HG03342 (cell line): ENCODE data around the gene RHOXF2.

Experiments used
- ATAC-seq: cut with Tn5 transposase; IDR thresholded peaks from one replicate; pipeline ENCODE4 v1.9.1; 2021; ENCODE audit warnings: mild to moderate bottlenecking, moderate library complexity; ENCODE audit not compliant: unreplicated experiment

Gene RHOXF2

DNA sequence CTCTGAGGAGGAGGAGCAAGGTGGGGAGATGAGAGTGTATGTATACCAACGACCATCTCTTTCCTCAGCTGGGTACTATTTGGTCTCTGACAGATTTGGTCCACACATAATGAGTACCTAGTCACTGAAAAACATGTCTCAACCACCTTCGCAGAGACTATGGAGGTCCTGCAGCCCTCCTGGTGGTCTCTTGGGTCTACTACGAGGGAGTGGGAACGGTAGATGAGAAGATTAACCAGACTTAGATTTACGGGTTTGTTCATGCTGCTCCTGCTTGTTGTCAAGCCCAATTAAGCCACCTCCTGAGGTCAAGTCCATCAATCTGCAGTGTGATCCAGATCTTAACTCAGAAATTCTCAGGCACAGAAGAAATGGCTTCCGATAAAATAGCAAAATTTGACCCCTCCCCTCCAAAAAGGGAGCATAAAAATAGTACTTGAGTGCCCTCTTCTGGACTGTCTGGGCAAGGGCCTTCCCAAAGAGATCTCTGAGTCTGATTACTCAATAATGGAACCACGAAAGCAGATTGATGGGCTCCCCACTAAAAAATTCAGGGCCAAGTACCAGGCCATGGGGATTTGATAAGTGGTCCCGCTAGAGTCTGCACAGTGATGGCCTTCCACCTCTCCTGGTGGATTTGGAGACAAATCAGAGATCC is 38.3 kb downstream of the RHOXF2 start:
- ATAC-seq = peak; percentile 44

GRCh38 chrX:120200851-120201250 is 42.4 kb downstream of the RHOXF2 start:
- no peak for ATAC-seq

DNA sequence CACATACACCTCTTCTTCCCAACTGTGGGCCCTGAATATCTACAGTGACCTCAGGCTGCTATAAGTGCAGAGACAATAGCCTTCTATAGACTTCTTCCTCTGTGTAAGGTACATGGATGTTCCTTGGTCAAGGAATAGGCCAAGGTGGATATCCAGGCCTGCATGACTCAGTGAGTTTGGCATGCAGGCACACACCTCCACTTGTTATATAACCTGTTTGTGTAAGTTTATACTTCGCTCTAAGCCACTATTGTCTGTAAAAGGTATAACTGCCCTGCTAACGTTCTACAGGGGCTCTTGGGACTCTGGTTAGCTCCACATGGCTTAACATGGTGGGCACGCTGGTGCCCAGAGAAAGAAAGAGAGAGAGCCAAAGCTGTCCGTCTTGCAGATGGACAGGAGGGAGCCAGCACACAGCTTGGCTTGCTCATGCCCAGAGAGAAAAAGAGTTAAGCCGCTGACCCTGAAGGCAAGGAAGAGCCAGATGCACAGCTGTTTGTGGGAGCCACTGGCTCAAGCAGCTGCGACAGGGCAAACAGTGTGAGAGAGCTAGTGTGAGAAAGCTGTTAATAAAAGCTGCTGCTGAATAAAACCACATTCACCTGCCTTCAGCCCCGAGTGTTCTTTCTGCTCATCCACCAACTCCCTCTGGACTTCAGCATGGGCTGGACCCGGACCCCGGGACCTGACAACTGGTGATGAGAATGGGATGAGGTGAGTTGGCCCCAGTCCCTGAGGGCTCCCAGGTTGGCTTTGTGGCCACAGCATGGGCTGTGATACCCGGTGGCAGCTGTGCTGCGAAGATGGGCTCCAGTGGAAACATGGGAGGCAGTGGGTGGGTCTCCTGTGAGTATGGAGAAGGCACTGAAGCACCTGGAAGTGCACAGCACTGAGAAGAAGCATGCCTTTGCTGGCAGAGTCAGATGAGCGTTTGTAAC is 47.7 kb downstream of the RHOXF2 start:
- ATAC-seq = no peak

DNA sequence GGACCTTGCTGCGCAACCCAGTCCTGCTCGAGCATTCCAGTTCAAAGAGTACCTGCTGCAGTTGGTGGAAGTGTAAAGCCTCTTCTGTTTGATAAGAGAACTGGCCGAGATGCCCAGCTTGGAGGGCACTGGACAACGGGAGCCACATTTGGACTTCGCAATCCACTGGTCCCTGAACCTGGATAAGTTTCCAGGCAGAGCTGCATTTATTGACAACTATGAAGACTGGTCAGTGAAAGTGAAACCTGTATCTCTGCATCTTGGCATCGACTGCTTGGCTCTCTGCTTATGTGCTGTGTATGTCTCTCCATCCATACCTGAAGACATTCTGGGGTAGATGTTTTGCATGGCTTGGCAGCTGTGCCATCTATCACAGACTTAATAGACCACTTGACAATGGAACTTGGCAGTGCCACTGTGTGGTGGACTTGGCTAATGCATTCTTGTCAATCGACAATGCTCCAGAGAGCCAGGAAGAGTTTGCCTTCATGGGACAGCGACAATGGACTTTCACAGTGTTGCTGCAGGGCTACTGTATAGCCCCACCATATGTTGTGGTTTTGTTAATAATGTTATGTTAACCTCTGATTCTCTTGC is 48.7 kb downstream of the RHOXF2 start:
- ATAC-seq = no peak

DNA sequence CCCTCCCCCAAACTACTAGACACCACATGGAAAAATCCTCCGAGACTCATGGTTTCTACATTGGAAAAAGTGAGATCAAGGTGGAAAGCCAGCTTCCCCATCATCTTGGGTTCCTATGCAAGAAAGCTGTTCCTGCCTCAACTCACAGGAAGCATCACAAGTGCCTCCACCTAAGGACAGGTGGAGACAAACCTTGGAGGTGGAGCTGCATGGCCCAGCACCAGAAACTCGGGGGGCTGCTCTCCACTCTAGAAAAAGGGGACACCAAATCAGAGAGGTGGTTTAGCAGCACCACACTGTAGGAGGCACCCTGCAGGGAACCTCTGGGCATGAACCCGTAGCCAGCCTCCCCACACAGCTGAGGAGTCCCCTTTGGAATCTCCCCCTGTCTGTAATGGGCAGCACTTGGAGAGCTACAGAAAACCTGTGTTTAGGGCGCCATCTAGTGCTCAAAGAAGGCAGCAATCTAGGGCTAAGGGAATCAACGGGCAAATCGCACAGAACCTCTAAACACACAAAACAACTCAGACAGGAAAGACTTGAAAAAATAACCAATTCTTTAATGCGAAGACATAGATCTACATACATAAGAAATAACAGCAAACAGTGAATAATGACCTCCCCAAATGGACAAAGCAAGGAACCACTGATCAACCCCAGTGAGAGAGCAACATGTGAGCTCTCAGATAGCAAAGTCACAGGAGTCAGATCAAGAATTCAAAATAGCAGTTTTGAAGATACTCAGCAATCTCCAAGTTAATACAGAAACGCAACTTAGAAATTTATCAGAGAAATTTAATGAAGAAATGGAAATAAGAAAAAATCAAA is 55.2 kb downstream of the RHOXF2 start:
- ATAC-seq = peak; percentile 85
